ENCODE measurements around the gene TSPAN12. TPM values are rescaled to one million over a fixed set of nuclear protein-coding genes. Genes with fewer than 3 reads are reported as not detected.

TSPAN12 gene
- polyA plus RNA-seq, 4 donors: 152 to 188 (median 170) TPM

GRCh38 chr7:120770206-120770605 is 87.7 kb downstream of the TSPAN12 start:
- no peak for DNase-seq (ENCODE audit: low read depth in 4 of 4, low spot score in 2 of 4)

GRCh38 chr7:120760851-120761250 is 97.1 kb downstream of the TSPAN12 start:
- no peak for DNase-seq (ENCODE audit: low read depth in 4 of 4, low spot score in 2 of 4)

GRCh38 chr7:120760050-120760449 is 97.9 kb downstream of the TSPAN12 start:
- DNase-seq (ENCODE audit: low read depth in 4 of 4, low spot score in 2 of 4): no peak

GRCh38 chr7:120743128-120743527 is 114.8 kb downstream of the TSPAN12 start:
- no peak for DNase-seq (ENCODE audit: low read depth in 4 of 4, low spot score in 2 of 4)

GRCh38 chr7:120742372-120742771 is 115.6 kb downstream of the TSPAN12 start:
- peak in 1 of 4 donors; percentile 4 for DNase-seq (ENCODE audit: low read depth in 4 of 4, low spot score in 2 of 4)

- no peak for DNase-seq (ENCODE audit: low read depth in 4 of 4, low spot score in 2 of 4)
Measured at GRCh38 chr7:120741371-120742042, 116.4 kb downstream of the TSPAN12 start.

- no peak for DNase-seq (ENCODE audit: low read depth in 4 of 4, low spot score in 2 of 4)
Measured at GRCh38 chr7:120740348-120740747, 117.6 kb downstream of the TSPAN12 start.

GRCh38 chr7:120738816-120739215 is 119.1 kb downstream of the TSPAN12 start:
- no peak for DNase-seq (ENCODE audit: low read depth in 4 of 4, low spot score in 2 of 4)

Other genes starting within 250 kb of the TSPAN12 start
- gene ING3, start 92.6 kb upstream of the TSPAN12 start, polyA plus RNA-seq (ENCODE audit: insufficient read length in 4 of 4): 10 to 100 TPM; 36.6 to 45.7 (median 38.1) TPM
- 10 to 100 TPM; 32.0 to 44.4 (median 38.7) TPM for gene CPED1, start 130.6 kb upstream of the TSPAN12 start, polyA plus RNA-seq (ENCODE audit: insufficient read length in 4 of 4)

Measured in left renal cortex interstitium (tissue), 4 donors.